Measurements from ENCODE around the gene DDX60. TPM values are rescaled to one million over a fixed set of nuclear protein-coding genes. Genes with fewer than 3 reads are reported as not detected.

The DDX60 gene
- total RNA-seq, 1 experiment from 2014 or later, result 12.2 TPM

DNA sequence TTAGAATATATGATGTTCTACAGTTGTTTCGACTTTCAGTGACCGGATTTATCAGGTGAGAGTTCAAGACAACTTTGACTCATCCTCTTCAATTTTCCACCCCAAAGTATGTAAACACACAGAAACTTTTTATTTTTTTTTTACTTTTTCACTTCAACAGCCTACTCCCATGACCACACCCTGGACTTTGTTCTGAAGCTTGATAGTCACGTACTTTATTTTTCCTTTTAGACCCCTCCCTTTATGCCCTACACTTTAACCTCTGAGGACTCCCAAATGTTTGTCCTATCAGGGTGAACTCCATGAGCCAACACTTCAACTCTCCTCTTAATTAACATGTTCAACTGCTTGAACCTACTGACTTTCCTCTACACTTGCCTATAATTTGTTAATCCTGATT lies 2.5 kb upstream of the DDX60 start:
- DNase-seq, result no peak
- H3K9me3 ChIP-seq (ENCODE audit: insufficient read depth, low read depth), result no peaks in the 10 kb centered on the region
- no peak for TF ChIP-seq EZH2 (IDR thresholded peaks at IDR 0.05; ENCODE audit: low read depth)
- TF ChIP-seq, protein P1, sequence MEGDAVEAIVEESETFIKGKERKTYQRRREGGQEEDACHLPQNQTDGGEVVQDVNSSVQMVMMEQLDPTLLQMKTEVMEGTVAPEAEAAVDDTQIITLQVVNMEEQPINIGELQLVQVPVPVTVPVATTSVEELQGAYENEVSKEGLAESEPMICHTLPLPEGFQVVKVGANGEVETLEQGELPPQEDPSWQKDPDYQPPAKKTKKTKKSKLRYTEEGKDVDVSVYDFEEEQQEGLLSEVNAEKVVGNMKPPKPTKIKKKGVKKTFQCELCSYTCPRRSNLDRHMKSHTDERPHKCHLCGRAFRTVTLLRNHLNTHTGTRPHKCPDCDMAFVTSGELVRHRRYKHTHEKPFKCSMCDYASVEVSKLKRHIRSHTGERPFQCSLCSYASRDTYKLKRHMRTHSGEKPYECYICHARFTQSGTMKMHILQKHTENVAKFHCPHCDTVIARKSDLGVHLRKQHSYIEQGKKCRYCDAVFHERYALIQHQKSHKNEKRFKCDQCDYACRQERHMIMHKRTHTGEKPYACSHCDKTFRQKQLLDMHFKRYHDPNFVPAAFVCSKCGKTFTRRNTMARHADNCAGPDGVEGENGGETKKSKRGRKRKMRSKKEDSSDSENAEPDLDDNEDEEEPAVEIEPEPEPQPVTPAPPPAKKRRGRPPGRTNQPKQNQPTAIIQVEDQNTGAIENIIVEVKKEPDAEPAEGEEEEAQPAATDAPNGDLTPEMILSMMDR (conservative IDR thresholded peaks at IDR 0.05), result no peak
- no peaks in the 10 kb centered on the region for H3K79me2 ChIP-seq (ENCODE audit: low read depth)
- H3K36me3 ChIP-seq (ENCODE audit: low read depth), result no peaks in the 10 kb centered on the region
- ChIA-PET CTCF (no interaction called here), POLR2A (ENCODE audit: unreplicated experiment) (no interaction called here)
- intact Hi-C loops (cut with micrococcal nuclease; ENCODE audit: unreplicated experiment), result no loop called here
- H2AFZ ChIP-seq, result no peak overlapping the region
- no peaks in the 10 kb centered on the region for H3F3A ChIP-seq (ENCODE audit: insufficient read depth, low read depth)
- H4K20me1 ChIP-seq (ENCODE audit: insufficient read depth), result no peaks in the 10 kb centered on the region
- peaks cover 11% of the 10 kb centered on the region; the same call in 1 of the 2 replicates for H3K4me1 ChIP-seq (replicated peaks; ENCODE audit: insufficient read depth)
- no peak overlapping the region for H3K27ac ChIP-seq
- H3K27me3 ChIP-seq (ENCODE audit: insufficient read depth, low read depth), result no peaks in the 10 kb centered on the region
- BruUV-seq (replicated peaks), result no TSS peak
- H3K9me2 ChIP-seq (ENCODE audit: insufficient read depth), result no peaks in the 10 kb centered on the region
- no peak overlapping the region for H3K4me3 ChIP-seq
- no peak overlapping the region for H3K4me2 ChIP-seq

DNA sequence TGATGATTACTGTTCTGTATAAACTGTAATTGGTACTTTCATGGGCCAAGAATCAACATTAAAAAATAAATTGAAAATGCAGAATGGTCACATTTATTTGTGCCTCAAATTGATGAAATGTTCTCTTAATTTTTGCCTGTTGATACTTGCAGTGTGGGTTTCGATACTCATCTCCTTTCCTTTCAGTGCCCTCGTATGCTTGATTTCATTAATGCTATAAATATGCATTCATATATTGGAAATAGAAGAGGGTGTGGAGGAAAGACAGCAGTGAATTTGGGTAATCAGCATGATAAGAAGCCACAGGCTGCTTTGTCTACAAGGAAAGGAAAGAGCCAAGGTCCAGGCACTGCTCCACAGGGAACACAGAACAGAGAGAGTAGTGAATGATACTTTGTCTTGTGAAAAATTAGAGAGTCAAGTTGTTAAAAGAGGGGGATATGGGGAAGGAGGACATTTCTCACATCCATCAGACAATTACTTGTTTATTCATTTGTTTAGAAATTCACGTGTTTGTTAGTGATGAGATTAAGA lies 1.0 kb upstream of the DDX60 start:
- H2AFZ ChIP-seq, result no peak overlapping the region
- peak overlapping the region; percentile 79 for H3K4me2 ChIP-seq
- no peaks in the 10 kb centered on the region for H3F3A ChIP-seq (ENCODE audit: insufficient read depth, low read depth)
- no peaks in the 10 kb centered on the region for H3K9me3 ChIP-seq (ENCODE audit: insufficient read depth, low read depth)
- no peak for DNase-seq
- no peaks in the 10 kb centered on the region for H3K36me3 ChIP-seq (ENCODE audit: low read depth)
- intact Hi-C loops (cut with micrococcal nuclease; ENCODE audit: unreplicated experiment), result loop anchor here (5.0 kb wide), 1 partner anchor 158 kb away; no protein-coding TSS in a partner anchor
- TF ChIP-seq, protein P1 (conservative IDR thresholded peaks at IDR 0.05), result no peak
- TF ChIP-seq EZH2 (IDR thresholded peaks at IDR 0.05; ENCODE audit: low read depth), result no peak
- H3K27ac ChIP-seq, result no peak overlapping the region
- BruUV-seq (replicated peaks), result no TSS peak
- POLR2A ChIA-PET (ENCODE audit: unreplicated experiment), result no interaction called here
- H3K4me1 ChIP-seq (replicated peaks; ENCODE audit: insufficient read depth), result peaks cover 11% of the 10 kb centered on the region; the same call in 1 of the 2 replicates
- no peak overlapping the region; the same call in 1 of the 2 replicates for H3K4me3 ChIP-seq
- no peaks in the 10 kb centered on the region for H3K79me2 ChIP-seq (ENCODE audit: low read depth)
- no peaks in the 10 kb centered on the region for H3K9me2 ChIP-seq (ENCODE audit: insufficient read depth)
- CTCF ChIA-PET, result no interaction called here
- no peaks in the 10 kb centered on the region for H3K27me3 ChIP-seq (ENCODE audit: insufficient read depth, low read depth)
- no peaks in the 10 kb centered on the region for H4K20me1 ChIP-seq (ENCODE audit: insufficient read depth)

DNA sequence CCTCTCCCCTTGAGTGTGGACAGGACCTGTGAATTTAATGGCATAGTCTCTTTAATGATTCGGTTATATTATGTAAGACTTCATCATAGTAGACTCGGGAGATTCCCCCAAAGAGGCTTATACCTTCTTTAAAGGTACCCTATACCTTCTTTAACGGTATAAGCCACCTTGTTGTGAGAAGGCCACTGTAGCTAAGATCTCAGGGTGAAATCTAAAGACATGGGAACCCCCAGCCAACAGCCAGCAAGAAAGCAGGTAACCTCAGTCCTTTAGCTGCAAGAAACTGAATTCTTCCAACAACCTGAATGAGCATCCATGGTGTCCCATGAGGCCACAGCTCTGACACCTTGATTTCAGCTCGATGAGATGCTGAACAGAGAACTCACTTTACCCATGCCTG lies 931 bp downstream of the DDX60 start:
- H3K4me2 ChIP-seq, result peak overlapping the region; percentile 79
- H3K9me3 ChIP-seq (ENCODE audit: insufficient read depth, low read depth), result no peaks in the 10 kb centered on the region
- no peaks in the 10 kb centered on the region for H3F3A ChIP-seq (ENCODE audit: insufficient read depth, low read depth)
- intact Hi-C loops (cut with micrococcal nuclease; ENCODE audit: unreplicated experiment), result loop anchor here (1.0 to 5.0 kb wide), 2 partner anchors 99 to 160 kb away; no protein-coding TSS in a partner anchor
- BruUV-seq (replicated peaks), result no TSS peak
- POLR2A ChIA-PET (ENCODE audit: unreplicated experiment), result no interaction called here
- H4K20me1 ChIP-seq (ENCODE audit: insufficient read depth), result no peaks in the 10 kb centered on the region
- H2AFZ ChIP-seq, result no peak overlapping the region; the same call in 1 of the 2 replicates
- no peak overlapping the region; the same call in 1 of the 2 replicates for H3K4me3 ChIP-seq
- no peaks in the 10 kb centered on the region for H3K36me3 ChIP-seq (ENCODE audit: low read depth)
- no peak for DNase-seq
- H3K9me2 ChIP-seq (ENCODE audit: insufficient read depth), result no peaks in the 10 kb centered on the region
- no peak overlapping the region for H3K27ac ChIP-seq
- no peak for TF ChIP-seq EZH2 (IDR thresholded peaks at IDR 0.05; ENCODE audit: low read depth)
- TF ChIP-seq, protein P1 (conservative IDR thresholded peaks at IDR 0.05), result no peak
- no peaks in the 10 kb centered on the region for H3K79me2 ChIP-seq (ENCODE audit: low read depth)
- H3K4me1 ChIP-seq (replicated peaks; ENCODE audit: insufficient read depth), result peaks cover 11% of the 10 kb centered on the region; the same call in 1 of the 2 replicates
- no peaks in the 10 kb centered on the region for H3K27me3 ChIP-seq (ENCODE audit: insufficient read depth, low read depth)
- CTCF ChIA-PET, result no interaction called here

Measured in PC-9 (cell line).